Activated CD8-positive, alpha-beta memory T cell treated with anti-CD3 and anti-CD28 coated beads, Interleukin-2, amount 50 U/mL, for 1 hour (primary cell): ENCODE measurements around the gene RIPOR3.
"Not testable (repeated sequence)": the region's sequence is repeated elsewhere in the genome, so short reads cannot be mapped to it uniquely, and the experiment has no call there.

Experiments
- DNase-seq: peaks from one replicate; pipeline ENCODE4 v3.0.0-alpha.2; 2020; ENCODE audit errors: extremely low read depth

The RIPOR3 gene

GRCh38 chr20:50632236-50632635, 59.1 kb downstream of the RIPOR3 start:
- no peak for DNase-seq

- DNase-seq, result no peak
Measured at GRCh38 chr20:50630578-50631263, 60.6 kb downstream of the RIPOR3 start.

GRCh38 chr20:50629670-50630045, 61.7 kb downstream of the RIPOR3 start:
- DNase-seq, result no peak

- no peak for DNase-seq
Measured at GRCh38 chr20:50628853-50629669, 62.3 kb downstream of the RIPOR3 start.

GRCh38 chr20:50628332-50628731, 63.0 kb downstream of the RIPOR3 start:
- no peak for DNase-seq

DNA sequence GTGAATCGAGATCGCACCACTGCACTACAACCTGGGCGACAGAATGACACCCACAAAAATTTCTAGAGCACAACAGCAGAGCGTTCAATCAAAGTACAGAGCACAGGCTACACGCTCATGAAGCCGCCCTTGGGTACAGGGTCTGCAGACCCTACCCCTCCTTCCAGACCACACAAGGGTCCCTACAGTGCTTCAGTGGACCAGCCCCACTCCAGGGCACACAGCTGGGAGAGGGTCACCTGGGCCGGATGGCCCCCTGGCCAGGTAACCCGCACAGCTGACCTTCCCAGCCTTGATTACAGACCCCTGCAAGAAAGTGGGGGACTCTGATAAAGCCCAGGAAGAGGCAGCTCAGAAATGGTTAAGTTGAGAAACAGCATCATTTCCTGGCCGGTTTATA, 63.6 kb downstream of the RIPOR3 start:
- no peak for DNase-seq

DNA sequence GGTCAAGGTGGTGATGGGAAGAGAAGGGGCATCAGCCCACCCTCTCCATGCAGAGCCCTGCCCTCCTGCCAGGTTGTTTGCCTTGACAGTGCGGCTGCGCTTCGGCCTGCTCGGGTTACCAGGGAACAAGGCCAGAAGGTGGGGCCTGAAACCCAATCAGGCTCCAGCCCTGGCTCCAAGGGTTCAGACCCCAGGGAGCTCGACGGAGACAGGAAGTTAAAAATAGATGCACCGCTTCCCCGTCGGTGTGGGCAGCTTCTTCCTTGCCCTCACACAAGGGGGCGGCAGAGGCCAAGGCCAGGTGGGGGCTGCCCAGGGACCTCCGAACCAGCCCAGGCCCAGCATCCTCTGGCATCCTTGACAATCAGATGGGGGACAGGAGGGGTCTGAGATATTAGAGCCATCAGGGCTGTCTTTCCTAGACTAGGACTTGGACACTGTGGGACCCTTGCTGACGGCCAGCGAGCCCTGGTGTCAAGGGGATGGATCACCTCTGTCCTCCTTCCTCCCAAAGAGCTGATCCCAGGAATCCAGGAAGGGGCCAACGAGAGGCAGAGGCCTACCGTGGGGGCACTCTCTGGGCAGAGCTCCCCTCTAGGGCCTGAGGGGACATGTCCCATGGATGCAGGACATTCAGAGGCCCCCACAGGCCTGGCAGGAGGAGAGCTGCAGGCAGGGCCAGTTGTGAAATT, 65.2 kb downstream of the RIPOR3 start:
- DNase-seq, result no peak

GRCh38 chr20:50624351-50625016, 66.9 kb downstream of the RIPOR3 start:
- DNase-seq, result no peak

- no peak for DNase-seq
Measured at GRCh38 chr20:50621068-50621665, 70.2 kb downstream of the RIPOR3 start.

- DNase-seq, result not testable (repeated sequence)
Measured at GRCh38 chr20:50620459-50620858, 70.9 kb downstream of the RIPOR3 start.

DNA sequence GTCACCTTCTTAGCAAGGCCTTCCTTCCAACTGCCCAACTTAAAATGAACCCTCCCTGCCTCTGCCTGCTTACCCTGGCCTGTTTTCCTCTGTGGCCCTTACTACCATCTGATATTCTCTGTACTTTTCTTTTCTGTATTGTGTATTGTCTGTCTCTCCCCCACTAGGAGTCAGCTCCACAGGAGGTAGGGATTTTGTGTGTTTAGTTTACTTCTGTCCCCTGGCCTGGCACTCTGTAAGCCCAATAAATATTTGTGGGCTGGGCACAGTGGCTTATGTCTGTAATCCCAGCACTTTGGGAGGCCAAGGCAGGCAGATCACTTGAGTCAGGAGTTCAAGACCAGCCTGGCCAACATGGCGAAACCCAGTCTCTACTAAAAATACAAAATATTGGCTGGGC, 72.8 kb downstream of the RIPOR3 start:
- DNase-seq, result no peak

GRCh38 chr20:50617022-50617421, 74.3 kb downstream of the RIPOR3 start:
- no peak for DNase-seq

DNA sequence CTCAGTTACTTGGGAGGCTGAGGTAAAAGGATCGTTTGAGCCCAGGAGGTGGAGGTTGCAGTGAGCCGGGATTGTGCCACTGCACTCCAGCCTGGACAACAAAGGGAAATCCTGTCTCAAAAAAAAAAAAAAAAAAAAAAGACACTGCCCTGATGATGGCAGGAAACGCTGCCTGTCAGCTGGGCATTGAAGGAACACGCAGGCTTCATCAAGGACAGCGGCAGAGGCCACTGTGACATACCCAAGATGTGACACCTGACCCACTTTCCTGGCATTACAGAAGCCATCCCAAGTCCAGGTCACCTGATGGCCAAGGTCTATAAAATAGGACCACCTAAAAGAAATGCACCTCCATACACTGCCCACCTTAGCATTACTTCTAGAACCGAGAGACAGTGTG, 75.9 kb downstream of the RIPOR3 start:
- DNase-seq, result no peak

DNA sequence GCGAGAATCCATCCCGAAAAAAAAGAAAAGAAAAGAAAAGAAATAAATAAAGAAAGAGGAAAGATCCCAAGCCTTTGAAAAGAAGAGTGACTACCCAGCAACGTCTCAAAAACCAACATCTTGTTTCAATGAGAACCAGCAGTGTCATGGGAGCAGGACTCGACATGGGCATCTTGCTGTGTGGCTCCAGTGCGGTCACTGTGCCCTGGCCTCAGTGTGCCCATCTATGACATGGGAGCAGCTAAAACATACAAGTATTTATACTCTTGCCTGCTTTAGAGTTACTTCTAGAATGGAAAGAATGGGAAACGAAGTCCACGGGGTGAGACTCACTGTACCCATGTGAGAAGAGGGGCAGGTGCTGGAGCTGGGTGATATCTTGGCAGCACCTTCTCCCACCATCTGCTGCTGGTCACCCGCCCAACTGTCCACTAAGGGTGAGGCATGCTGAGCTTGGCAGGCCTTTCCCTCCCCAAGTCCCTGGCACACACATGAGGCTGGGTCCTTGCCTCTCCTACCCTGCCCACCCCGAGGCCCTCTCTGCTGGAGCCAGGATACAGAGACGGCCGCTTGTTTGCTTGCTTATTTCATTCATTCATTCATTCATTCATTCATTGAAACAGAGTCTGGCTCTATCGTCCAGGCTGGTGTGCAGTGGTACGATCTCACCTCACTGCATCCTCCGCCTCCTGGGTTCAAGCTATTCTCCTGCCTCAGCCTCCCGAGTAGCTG, 77.7 kb downstream of the RIPOR3 start:
- no peak for DNase-seq

DNA sequence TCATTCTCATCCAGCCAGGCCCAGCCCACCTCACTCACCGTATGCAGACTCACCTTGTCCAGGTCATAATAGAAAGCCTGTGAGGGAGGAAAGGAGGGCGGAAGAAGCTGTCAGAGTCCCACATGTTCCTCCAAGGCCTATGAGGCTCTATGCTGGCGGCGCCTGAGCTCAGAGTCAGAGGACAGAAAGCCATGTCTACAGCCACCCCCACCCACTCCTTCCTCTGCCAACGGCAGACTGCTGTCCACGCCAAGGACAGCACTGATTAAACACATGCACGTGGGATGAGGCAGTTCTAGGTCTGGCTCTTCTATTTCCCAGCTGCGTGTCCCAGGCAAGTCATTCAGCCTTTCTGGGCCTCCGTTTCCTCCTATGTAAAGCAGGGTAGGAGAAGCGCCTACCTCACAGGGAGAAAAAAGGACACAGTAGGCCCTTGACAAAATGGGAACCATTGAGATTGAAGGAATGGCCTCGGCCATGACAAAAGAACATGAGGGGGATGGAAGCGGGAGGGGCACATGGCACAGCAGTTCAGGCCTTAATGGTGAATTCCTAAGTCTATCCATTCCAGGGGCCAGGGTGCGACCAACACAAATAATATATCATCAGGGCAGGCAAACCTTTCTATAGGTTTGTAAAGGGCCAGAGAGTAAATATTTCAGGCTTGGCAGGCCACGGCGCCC, 80.1 kb downstream of the RIPOR3 start:
- no peak for DNase-seq

DNA sequence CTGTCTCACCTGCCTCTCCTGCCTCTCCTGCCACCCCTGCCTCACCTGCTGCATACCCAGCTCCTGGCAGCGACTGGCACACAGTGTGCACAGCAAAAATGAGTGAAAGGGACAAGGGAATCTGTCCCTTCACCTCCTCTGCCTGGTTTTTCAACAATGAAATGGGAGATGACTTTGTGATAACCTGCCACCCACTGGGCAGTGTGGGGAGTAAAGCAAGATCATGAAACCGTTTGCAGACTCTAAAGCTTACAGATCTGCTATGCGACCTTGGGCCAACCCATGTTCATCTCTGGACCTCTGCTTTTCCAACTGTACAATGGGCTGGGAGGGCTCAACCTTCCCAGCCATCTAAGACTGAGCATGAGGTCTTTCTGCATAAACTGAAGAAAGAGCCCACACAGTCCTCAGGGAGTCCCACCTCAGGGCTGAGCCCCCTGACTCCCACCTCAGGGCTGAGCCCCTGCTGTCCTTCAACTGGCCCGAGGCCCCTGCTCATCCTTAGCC, 81.1 kb downstream of the RIPOR3 start:
- DNase-seq, result no peak

DNA sequence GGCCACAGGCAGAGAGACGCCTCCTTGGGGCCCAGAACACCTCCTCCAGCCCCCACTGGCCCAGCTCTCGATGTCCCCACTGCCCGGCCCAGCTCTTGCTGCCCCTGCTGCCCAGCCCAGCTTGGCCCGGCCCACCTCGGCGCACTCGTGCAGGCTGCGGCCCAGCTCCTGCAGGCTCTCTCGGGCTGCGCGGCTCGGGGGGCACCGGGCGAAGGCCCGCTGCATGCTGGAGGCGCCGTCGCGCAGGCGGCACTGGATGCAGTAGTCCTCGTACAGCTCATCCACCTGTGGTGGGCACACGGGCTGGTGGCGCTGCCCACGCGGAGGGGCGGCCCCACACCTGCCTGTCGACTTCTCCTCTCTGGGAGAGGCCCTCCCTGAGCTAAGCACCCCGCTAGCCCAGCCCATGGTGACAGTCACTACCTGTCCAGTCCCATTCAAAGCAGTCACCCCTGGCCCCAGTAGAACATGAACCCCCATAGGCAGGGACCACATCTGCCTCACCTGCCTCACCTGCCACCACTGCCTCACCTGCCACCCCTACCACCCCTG, 81.8 kb downstream of the RIPOR3 start:
- no peak for DNase-seq

DNA sequence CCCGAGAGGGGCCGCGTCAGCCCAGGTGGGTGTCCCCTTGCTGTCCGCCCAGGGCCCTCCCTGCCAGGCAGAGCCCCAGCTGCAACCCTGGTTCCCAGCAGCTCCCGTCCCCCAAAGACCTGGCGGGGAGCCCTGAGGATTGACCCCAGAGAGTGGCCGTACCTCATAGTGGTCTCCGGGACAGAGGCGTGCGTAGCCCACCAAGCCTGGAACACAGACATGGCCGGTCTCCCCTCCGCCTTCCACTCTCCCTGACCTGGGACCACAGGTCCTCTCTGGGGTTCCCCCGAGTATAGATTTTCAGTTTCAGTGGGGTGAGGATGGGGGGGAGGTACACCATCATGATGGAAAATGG, 82.6 kb downstream of the RIPOR3 start:
- no peak for DNase-seq

- DNase-seq, result no peak
Measured at GRCh38 chr20:50607850-50608749, 83.2 kb downstream of the RIPOR3 start.
